Measurements from ENCODE around the gene HOXB9.
A peak's percentile ranks its signal among the peaks of the same experiment; 100 is the strongest.

Gene HOXB9

GRCh38 chr17:48626245-48627117, at the start of gene HOXB9:
Gene HOXB9 (minus strand): TSS chr17:48626358. CDS start chr17:48626269, 89 bp downstream.
- Histone ChIP-seq H3K4me2 (ENCODE audit: low read length) (no peak within 1 kb of the TSS), H3K79me2 (ENCODE audit: control insufficient read depth, low read length) (no peaks in the 10 kb centered on the region), H3K27ac (ENCODE audit: low read depth, low read length) (no peak within 1 kb of the TSS), H3F3A (ENCODE audit: control insufficient read depth, insufficient read depth) (no peaks in the 10 kb centered on the region), H3K4me1 (ENCODE audit: control insufficient read depth, low read length) (no peaks in the 10 kb centered on the region), H3K4me3 (ENCODE audit: low read length) (no peak within 1 kb of the TSS), H3K9me2 (replicated peaks; ENCODE audit: control insufficient read depth, low read length) (no peaks in the 10 kb centered on the region), H3K27me3 (ENCODE audit: control insufficient read depth, low read length) (peaks cover 76% of the 10 kb centered on the region), H3K36me3 (ENCODE audit: control insufficient read depth, low read length) (no peaks in the 10 kb centered on the region), H3K9me3 (ENCODE audit: control insufficient read depth, insufficient read depth, low read length) (no peaks in the 10 kb centered on the region), H4K20me1 (ENCODE audit: control insufficient read depth, insufficient read depth, low read depth, low read length) (no peaks in the 10 kb centered on the region)
- TF ChIP-seq CTCF (IDR thresholded peaks at IDR 0.05; ENCODE audit: low read depth, low read length, poor library complexity, severe bottlenecking) (no peak), EZH2phosphoT487 (IDR thresholded peaks at IDR 0.05; ENCODE audit: borderline replicate concordance, low read length) (peak; percentile 96)

GRCh38 chr17:48672340-48672739, 46.2 kb upstream of the HOXB9 start:
- peaks cover 8% of the 10 kb centered on the region; the same call in 1 of the 2 replicates for H3K27me3 ChIP-seq (ENCODE audit: control insufficient read depth, low read length)
- no peak overlapping the region for H3K4me2 ChIP-seq (ENCODE audit: low read length)
- H3K79me2 ChIP-seq (ENCODE audit: control insufficient read depth, low read length), result no peaks in the 10 kb centered on the region
- no peaks in the 10 kb centered on the region for H3K36me3 ChIP-seq (ENCODE audit: control insufficient read depth, low read length)
- H3K9me3 ChIP-seq (ENCODE audit: control insufficient read depth, insufficient read depth, low read length), result no peaks in the 10 kb centered on the region
- no peak overlapping the region for H3K4me3 ChIP-seq (ENCODE audit: low read length)
- no peaks in the 10 kb centered on the region for H3F3A ChIP-seq (ENCODE audit: control insufficient read depth, insufficient read depth)
- H3K9me2 ChIP-seq (replicated peaks; ENCODE audit: control insufficient read depth, low read length), result no peaks in the 10 kb centered on the region
- peaks cover 4% of the 10 kb centered on the region for H3K4me1 ChIP-seq (ENCODE audit: control insufficient read depth, low read length)
- TF ChIP-seq CTCF (IDR thresholded peaks at IDR 0.05; ENCODE audit: low read depth, low read length, poor library complexity, severe bottlenecking) (no peak), EZH2phosphoT487 (IDR thresholded peaks at IDR 0.05; ENCODE audit: borderline replicate concordance, low read length) (no peak)
- no peak overlapping the region for H3K27ac ChIP-seq (ENCODE audit: low read depth, low read length)
- no peaks in the 10 kb centered on the region for H4K20me1 ChIP-seq (ENCODE audit: control insufficient read depth, insufficient read depth, low read depth, low read length)

- TF ChIP-seq CTCF (IDR thresholded peaks at IDR 0.05; ENCODE audit: low read depth, low read length, poor library complexity, severe bottlenecking) (peak; percentile 76), EZH2phosphoT487 (IDR thresholded peaks at IDR 0.05; ENCODE audit: borderline replicate concordance, low read length) (no peak)
- Histone ChIP-seq H3K27me3 (ENCODE audit: control insufficient read depth, low read length) (peaks cover 6% of the 10 kb centered on the region; the same call in 1 of the 2 replicates), H3K4me3 (ENCODE audit: low read length) (peak overlapping the region; percentile 57)
These were observed 45.6 kb upstream of the HOXB9 start for GRCh38 chr17:48671697-48672171.

More at GRCh38 chr17:48671697-48672171, 45.6 kb upstream of the HOXB9 start:
- no peaks in the 10 kb centered on the region for H3K9me3 ChIP-seq (ENCODE audit: control insufficient read depth, insufficient read depth, low read length)
- H3K4me2 ChIP-seq (ENCODE audit: low read length), result peak overlapping the region; percentile 73
- no peaks in the 10 kb centered on the region for H3K79me2 ChIP-seq (ENCODE audit: control insufficient read depth, low read length)
- no peak overlapping the region for H3K27ac ChIP-seq (ENCODE audit: low read depth, low read length)
- H3F3A ChIP-seq (ENCODE audit: control insufficient read depth, insufficient read depth), result no peaks in the 10 kb centered on the region
- no peaks in the 10 kb centered on the region for H3K9me2 ChIP-seq (replicated peaks; ENCODE audit: control insufficient read depth, low read length)
- H4K20me1 ChIP-seq (ENCODE audit: control insufficient read depth, insufficient read depth, low read depth, low read length), result no peaks in the 10 kb centered on the region
- peaks cover 4% of the 10 kb centered on the region for H3K4me1 ChIP-seq (ENCODE audit: control insufficient read depth, low read length)
- H3K36me3 ChIP-seq (ENCODE audit: control insufficient read depth, low read length), result no peaks in the 10 kb centered on the region
